NCI-H774 (cell line): ENCODE measurements around the gene DPP6.

ENCODE experiments used
- DNase-seq: peaks from one replicate; lab custom pipeline; 2025; lab: John Stamatoyannopoulos, UW

DPP6 gene

GRCh38 chr7:154338701-154339506 is 286.7 kb downstream of the DPP6 start:
- no peak for DNase-seq

- no peak for DNase-seq
These were observed 290.9 kb downstream of the DPP6 start for GRCh38 chr7:154342971-154343633.

GRCh38 chr7:154343778-154344412 is 291.7 kb downstream of the DPP6 start:
- no peak for DNase-seq

DNA sequence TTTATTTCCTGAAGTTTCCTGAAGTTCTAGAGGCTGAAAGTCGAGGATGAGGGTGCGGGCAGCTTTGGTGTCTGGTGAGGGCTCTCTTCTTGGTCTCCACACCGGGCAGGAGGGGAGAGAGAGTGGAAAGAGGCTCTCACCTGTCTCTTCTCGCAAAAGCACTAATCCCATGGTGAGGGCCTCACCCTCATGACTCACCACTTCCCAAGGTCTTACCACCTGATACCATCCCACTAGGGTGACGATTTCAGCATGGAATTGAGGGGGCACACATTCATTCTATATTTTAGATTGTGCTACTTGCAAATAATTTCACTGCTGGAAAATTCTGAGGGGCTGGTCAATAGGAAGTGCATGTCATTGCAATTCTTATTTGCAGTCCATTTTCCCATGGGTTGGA is 292.9 kb downstream of the DPP6 start:
- no peak for DNase-seq

GRCh38 chr7:154347700-154348266 is 295.6 kb downstream of the DPP6 start:
- no peak for DNase-seq

DNA sequence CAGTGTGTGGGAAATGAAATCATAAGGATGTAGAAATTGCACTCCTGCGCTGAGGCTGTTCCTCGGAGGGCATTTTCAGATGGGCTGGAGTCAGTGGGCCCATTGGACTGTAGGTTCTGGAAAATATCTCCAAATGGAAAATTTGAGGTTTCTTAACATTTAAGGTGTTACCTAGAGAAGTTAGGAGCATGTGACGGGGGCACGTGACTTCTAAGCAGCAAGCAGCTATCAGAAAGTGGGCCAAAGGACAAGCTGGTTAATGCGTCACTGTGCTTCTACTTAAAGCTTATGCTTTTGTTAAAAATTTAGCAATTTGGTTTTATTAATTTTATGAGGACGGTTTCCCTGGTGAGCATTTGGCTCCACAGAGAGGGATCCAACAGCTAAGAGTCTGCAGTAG is 298.7 kb downstream of the DPP6 start:
- DNase-seq = no peak

GRCh38 chr7:154353355-154353767 is 301.2 kb downstream of the DPP6 start:
- DNase-seq = no peak

DNA sequence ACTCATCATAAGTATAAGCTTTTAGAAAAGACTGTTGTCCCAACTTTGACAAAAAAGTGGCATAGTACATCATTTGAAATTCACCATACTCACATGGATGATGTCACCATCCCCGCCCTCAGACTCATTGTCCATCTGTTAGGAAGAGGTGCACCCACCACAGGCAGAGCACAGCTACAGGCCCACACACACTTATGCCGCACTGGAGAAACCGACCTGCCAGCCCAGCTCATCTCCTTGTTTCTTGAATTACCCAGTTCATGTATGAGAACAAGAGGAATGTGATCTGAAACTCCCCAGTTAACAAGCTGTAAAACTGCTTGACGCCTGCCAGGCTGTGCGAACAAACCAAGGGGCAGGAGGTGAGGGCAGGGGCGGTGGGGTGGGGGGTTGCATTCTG is 312.0 kb downstream of the DPP6 start:
- no peak for DNase-seq

- DNase-seq = no peak
These were observed 319.2 kb downstream of the DPP6 start for GRCh38 chr7:154371424-154371823.

- DNase-seq = no peak
These were observed 319.9 kb downstream of the DPP6 start for GRCh38 chr7:154372011-154372601.

- no peak for DNase-seq
These were observed 321.8 kb downstream of the DPP6 start for GRCh38 chr7:154373956-154374355.

DNA sequence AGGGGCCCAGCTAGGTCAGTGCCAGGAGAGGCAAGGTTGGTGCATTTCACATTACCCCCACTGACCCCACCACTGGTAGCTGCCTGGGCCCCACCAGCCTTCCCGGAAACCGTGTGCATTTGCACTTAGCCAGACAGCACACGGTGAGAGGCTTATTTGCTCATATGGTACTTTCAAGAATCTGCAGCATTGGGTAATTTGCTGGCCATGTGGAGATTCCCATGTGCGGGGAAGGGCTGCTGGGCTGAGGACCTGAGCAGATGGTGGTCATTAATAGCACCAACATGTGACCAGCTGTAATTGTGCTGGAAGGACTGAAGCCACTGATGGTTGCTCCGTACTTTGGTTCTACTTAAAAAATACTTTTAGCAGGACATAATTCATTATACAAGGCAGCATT is 323.8 kb downstream of the DPP6 start:
- no peak for DNase-seq

- DNase-seq = no peak
These were observed 328.6 kb downstream of the DPP6 start for GRCh38 chr7:154380771-154381170.

GRCh38 chr7:154383045-154383444 is 330.8 kb downstream of the DPP6 start:
- DNase-seq = no peak

DNA sequence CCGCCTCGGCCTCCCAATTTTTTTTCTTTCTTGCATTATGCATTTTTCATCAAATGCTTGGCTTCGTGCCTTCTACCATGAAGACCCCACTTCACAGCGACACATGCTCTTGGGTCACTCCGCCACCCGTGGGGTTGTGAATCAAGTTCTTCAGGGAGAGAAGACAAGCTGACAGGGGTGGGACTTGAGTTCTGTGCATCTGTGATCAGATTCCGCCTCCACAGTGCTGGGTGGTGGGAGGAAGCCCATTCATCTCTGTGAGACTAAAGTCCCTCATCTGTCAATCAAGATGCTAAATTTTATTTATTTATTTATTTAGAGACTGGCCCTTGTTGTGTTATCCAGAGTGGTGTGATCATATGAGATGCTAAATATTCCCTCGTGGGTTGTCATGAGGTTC is 333.0 kb downstream of the DPP6 start:
- DNase-seq = no peak

DNA sequence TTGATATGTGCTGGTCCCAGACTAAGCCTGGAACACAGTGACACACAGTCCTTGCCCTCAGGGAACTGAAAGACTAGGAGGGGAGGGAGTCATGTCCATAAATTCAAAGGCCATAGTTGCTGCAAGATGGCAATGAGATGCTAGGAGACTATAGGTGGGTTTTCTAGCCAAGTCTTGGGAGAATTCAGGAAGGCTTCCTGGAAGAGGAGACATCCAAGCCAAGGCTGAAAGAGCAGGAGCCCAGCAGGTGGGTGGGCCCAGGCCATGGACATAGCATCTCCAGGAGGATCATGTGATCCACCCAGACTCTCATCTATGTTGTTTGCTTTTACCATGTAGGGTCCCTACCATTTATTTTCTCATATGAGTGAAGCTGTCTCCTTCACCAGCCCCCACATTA is 335.1 kb downstream of the DPP6 start:
- DNase-seq = no peak

DNA sequence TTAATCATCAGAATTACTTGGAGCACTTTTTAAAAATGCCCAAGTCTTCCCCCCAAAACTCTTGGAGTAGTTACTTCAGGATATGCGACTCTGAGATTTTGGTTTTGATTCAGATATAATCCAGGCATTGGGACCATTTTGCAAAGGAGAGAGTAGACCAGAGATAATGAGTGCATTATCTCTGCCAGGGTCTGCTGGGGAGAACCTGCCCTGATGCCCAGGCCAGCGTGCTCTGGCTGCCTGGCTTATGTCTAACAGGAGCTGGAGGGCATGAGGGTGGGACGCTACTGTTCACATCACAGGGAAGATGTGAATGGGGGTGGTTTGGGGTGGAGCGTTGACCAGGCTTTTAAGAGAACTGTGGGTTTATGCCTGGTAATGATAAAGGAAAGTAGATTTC is 336.2 kb downstream of the DPP6 start:
- DNase-seq = no peak

- no peak for DNase-seq
These were observed 336.8 kb downstream of the DPP6 start for GRCh38 chr7:154388999-154389398.

GRCh38 chr7:154390961-154391360 is 338.8 kb downstream of the DPP6 start:
- DNase-seq = no peak

- no peak for DNase-seq
These were observed 342.6 kb downstream of the DPP6 start for GRCh38 chr7:154394804-154395203.

DNA sequence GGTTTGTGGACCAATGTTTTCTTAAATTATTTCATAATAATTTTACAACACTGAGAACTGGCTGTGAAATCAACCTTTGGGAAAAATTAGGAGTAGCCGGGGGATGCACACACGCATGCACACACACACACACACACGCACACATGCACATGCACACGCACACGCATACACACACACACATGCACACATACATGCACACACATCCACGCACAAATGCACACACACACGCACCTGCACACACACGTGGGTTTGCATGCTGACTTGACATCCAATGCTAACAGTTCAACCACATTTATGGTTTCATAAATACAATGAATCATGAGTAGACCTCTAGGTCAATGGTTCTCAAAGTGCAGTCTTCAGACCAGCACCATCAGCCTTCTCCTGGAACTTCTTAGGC is 354.1 kb downstream of the DPP6 start:
- no peak for DNase-seq

GRCh38 chr7:154409703-154410311 is 357.6 kb downstream of the DPP6 start:
- DNase-seq = no peak
